ENCODE results near the gene MSMP. TPM values are rescaled to one million over a fixed set of nuclear protein-coding genes. Genes with fewer than 3 reads are reported as not detected.

MSMP gene
- total and polyA plus RNA-seq, 9 of the 15 experiments (the other 6 are each of a cell fraction or from before 2014, with no cell fraction given), result 0.60 TPM; not detected in 8

GRCh38 chr9:35738186-35738585, 15.9 kb downstream of the MSMP start:
- 71% methylated on average over 4 of the region's 4 CpGs for WGBS (ENCODE audit: insufficient coverage, low coverage, missing lambda C conversion rate)
- no TSS peak for BruUV-seq (replicated peaks)
- FAIRE-seq (no peak), ATAC-seq (no peak), DNase-seq (ENCODE audit: extremely low read depth in 1 of 4, low spot score in 3 of 4) (no peak)
- H3K9ac ChIP-seq (ENCODE audit: insufficient read depth in 1 of 2, low read depth in 2 of 2, low read length in 2 of 2), result no peak overlapping the region
- peaks cover 90% of the 10 kb centered on the region for H3K36me3 ChIP-seq (ENCODE audit: control insufficient read depth, insufficient read depth, low read length)
- no peak overlapping the region for H3K4me2 ChIP-seq (ENCODE audit: insufficient read depth, low read length)
- no peaks in the 10 kb centered on the region for H3K9me3 ChIP-seq (replicated peaks; ENCODE audit: control insufficient read depth, insufficient read depth, low read depth, low read length)
- no peak for TF ChIP-seq BMI1 (IDR thresholded peaks at IDR 0.05; ENCODE audit: low read length)
- TF ChIP-seq SRSF9 (IDR thresholded peaks at IDR 0.05; ENCODE audit: borderline replicate concordance, low read depth, low read length), result no peak
- TF ChIP-seq ZNF184 (CRISPR knock-in tag; IDR thresholded peaks at IDR 0.05), result no peak
- no peak for TF ChIP-seq MCM3 (IDR thresholded peaks at IDR 0.05)
- TF ChIP-seq, protein P1, sequence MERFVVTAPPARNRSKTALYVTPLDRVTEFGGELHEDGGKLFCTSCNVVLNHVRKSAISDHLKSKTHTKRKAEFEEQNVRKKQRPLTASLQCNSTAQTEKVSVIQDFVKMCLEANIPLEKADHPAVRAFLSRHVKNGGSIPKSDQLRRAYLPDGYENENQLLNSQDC (CRISPR knock-in tag; IDR thresholded peaks at IDR 0.05), result no peak
- no peak for TF ChIP-seq MAFK (IDR thresholded peaks at IDR 0.05; ENCODE audit: low read length)
- TF ChIP-seq NUFIP1 (IDR thresholded peaks at IDR 0.05; ENCODE audit: partially characterized antibody), result no peak
- no peak for TF ChIP-seq ZNF3 (CRISPR knock-in tag; IDR thresholded peaks at IDR 0.05)
- no peak for TF ChIP-seq MTF1 (CRISPR knock-in tag; IDR thresholded peaks at IDR 0.05; ENCODE audit: borderline replicate concordance)
- no peak for TF ChIP-seq CEBPB (tag; IDR thresholded peaks at IDR 0.05)
- no peak for TF ChIP-seq USF1 (CRISPR knock-in tag; IDR thresholded peaks at IDR 0.05)
- no peak overlapping the region for H3K4me3 ChIP-seq
- in situ Hi-C loops (cut with MboI), result no loop called here
- ChIA-PET POLR2A (interaction anchor here (1.0 to 4.8 kb wide), 4 partner anchors 9 to 18 kb away, joined by 4 to 21 read pairs (median 8); partner anchors contain the start of gene MSMP), CTCF (ENCODE audit: low intra/inter-chr PET ratio) (interaction anchor here (1.0 kb wide), 1 partner anchor 145 kb away, joined by 3 read pairs; no protein-coding TSS in a partner anchor)
- H2AFZ ChIP-seq (ENCODE audit: low read depth, low read length), result no peak overlapping the region
- H4K20me1 ChIP-seq (replicated peaks; ENCODE audit: control insufficient read depth, insufficient read depth, low read length), result no peaks in the 10 kb centered on the region
- peaks cover 3 to 8% of the 10 kb centered on the region in 2 experiments; a peak in 3 of 5 replicates for H3K4me1 ChIP-seq (replicated peaks in 1 of 2; ENCODE audit: control insufficient read depth in 2 of 2, insufficient read depth in 2 of 2, low read length in 2 of 2)
- intact Hi-C loops (cut with micrococcal nuclease), result loop anchor here (5.0 to 10.0 kb wide), 2 partner anchors 39 to 77 kb away; partner anchors contain the start of genes HINT2 and SPAG8
- H3K27ac ChIP-seq (ENCODE audit: extremely low read depth, low read depth, low read length), result no peak overlapping the region
- H3K9me1 ChIP-seq (ENCODE audit: control insufficient read depth, insufficient read depth, low read length), result no peaks in the 10 kb centered on the region
- H3K79me2 ChIP-seq (ENCODE audit: control insufficient read depth, insufficient read depth, low read length), result peaks cover 20% of the 10 kb centered on the region
- H3K27me3 ChIP-seq (ENCODE audit: control insufficient read depth in 2 of 2, insufficient read depth in 2 of 2, low read length in 2 of 2), result no peaks in the 10 kb centered on the region

All from K562 (cell line).